ENCODE measurements around the gene TTR.

- TF ChIP-seq POLR2AphosphoS5 (IDR thresholded peaks at IDR 0.05) (no peak), CTCF (IDR thresholded peaks at IDR 0.05) (no peak), POLR2A (IDR thresholded peaks at IDR 0.05) (no peak)
Observed at GRCh38 chr18:31590570-31590969, 1.1 kb upstream of the TTR start.
